Caco-2 (cell line): ENCODE results near the gene SPOUT1. TPM values are rescaled to one million over a fixed set of nuclear protein-coding genes. Genes with fewer than 3 reads are reported as not detected.
"Not testable (repeated sequence)": the region's sequence is repeated elsewhere in the genome, so short reads cannot be mapped to it uniquely, and the experiment has no call there.

ENCODE experiments used
- BruUV-seq: library from RNA; stranded (reverse); fragments of 400-500 nt; replicated peaks from 2 replicates; lab custom pipeline; 2021; lab: Mats Ljungman, UMichigan
- CTCF ChIA-PET: fragments of 300-600 bp; sonication (Branson Sonifier 250); formaldehyde crosslinking; loops from one replicate; lab custom pipeline; 2022; ENCODE audit warnings: antibody characterized with exemption; lab: Charles Lee
- POLR2A ChIA-PET: fragments of 300-600 bp; sonication (Branson Sonifier 250); formaldehyde crosslinking; loops from one replicate; lab custom pipeline; 2022; ENCODE audit warnings: antibody characterized with exemption; lab: Charles Lee
- DNase-seq, 2 experiments: peaks; one replicate each; pipeline versions ENCODE4 v3.0.0 to v3.0.0-alpha.2; 2020 to 2022
- H3K27me3 ChIP-seq: replicated peaks from 2 replicates; pipeline ENCODE4 v1.6.0; 2011; ENCODE audit warnings: low read length; ENCODE audit not compliant: control insufficient read depth, insufficient read depth
- H3K36me3 ChIP-seq: 2 replicates; pipeline ENCODE4 v1.5.1; 2011; ENCODE audit warnings: low read length; ENCODE audit not compliant: control insufficient read depth, insufficient read depth
- H3K4me1 ChIP-seq: fragments of 250-450 bp; sonication (Bioruptor Pico); 2 replicates; pipeline ENCODE4 v1.5.1; 2020; ENCODE audit warnings: mild to moderate bottlenecking
- H3K4me3 ChIP-seq: 2 replicates; pipeline ENCODE4 v1.5.1; 2011; ENCODE audit warnings: low read depth, mild to moderate bottlenecking, control low read depth, low read length
- H3K9me3 ChIP-seq: fragments of 250-450 bp; sonication (Bioruptor Pico); 2 replicates; pipeline ENCODE4 v1.5.1; 2020; ENCODE audit warnings: mild to moderate bottlenecking, moderate library complexity
- H3K27ac Mint-ChIP-seq: one replicate; pipeline ENCODE4 v1.8.0; 2022; ENCODE audit warnings: mixed read lengths; ENCODE audit not compliant: unreplicated experiment
- H3K27me3 Mint-ChIP-seq: one replicate; pipeline ENCODE4 v1.8.0; 2022; ENCODE audit warnings: mixed read lengths; ENCODE audit not compliant: insufficient read depth, unreplicated experiment
- H3K36me3 Mint-ChIP-seq: one replicate; pipeline ENCODE4 v1.8.0; 2022; ENCODE audit warnings: mild to moderate bottlenecking, mixed read lengths; ENCODE audit not compliant: insufficient read depth, unreplicated experiment
- H3K4me1 Mint-ChIP-seq: one replicate; pipeline ENCODE4 v1.8.0; 2022; ENCODE audit warnings: low read depth, mixed read lengths; ENCODE audit not compliant: unreplicated experiment
- H3K4me3 Mint-ChIP-seq: one replicate; pipeline ENCODE4 v1.8.0; 2022; ENCODE audit warnings: mild to moderate bottlenecking, moderate library complexity, mixed read lengths; ENCODE audit not compliant: unreplicated experiment
- H3K9me3 Mint-ChIP-seq: one replicate; pipeline ENCODE4 v1.8.0; 2022; ENCODE audit warnings: mixed read lengths; ENCODE audit not compliant: unreplicated experiment
- CTCF ChIP-seq, 2 experiments: fragments of 200-600 bp in 1 of 2; IDR thresholded peaks; 1 replicate in 1 of 2; 2 replicates in 1 of 2; pipeline versions ENCODE4 v1.5.1 to v1.8.0; 2011 to 2022; ENCODE audit warnings: antibody characterized with exemption in 1 of 2, control low read depth in 1 of 2, inconsistent platforms in 1 of 2, low read depth in 1 of 2, low read length in 1 of 2, mild to moderate bottlenecking in 1 of 2, moderate library complexity in 1 of 2; ENCODE audit not compliant: insufficient read depth in 1 of 2, severe bottlenecking in 1 of 2, unreplicated experiment in 1 of 2
- intact Hi-C: fragments of 100-400 bp; cut with micrococcal nuclease; formaldehyde crosslinking; loops from one replicate; pipeline ENCODE4 v1.10.0; 2022; ENCODE audit not compliant: unreplicated experiment
- total RNA-seq: library from RNA; stranded (reverse); gene quantifications from 2 replicates; pipeline ENCODE4 v1.2.3, GENCODE V29; 2022

Gene SPOUT1
- total RNA-seq, 1 experiment from 2014 or later = 88.0 TPM

- not testable (repeated sequence) for H3K36me3 Mint-ChIP-seq
- CTCF ChIA-PET = interaction anchor here (0.6 to 1.2 kb wide), 10 partner anchors 10 to 280 kb away, joined by 3 to 6 read pairs (median 3); partner anchors contain the start of gene ENDOG
- DNase-seq = peak in 1 of 2 experiments; percentile 61
These were observed 22.4 kb upstream of the SPOUT1 start for GRCh38 chr9:128851779-128852600.

GRCh38 chr9:128851024-128851423, 21.4 kb upstream of the SPOUT1 start:
- H3K4me3 Mint-ChIP-seq, H3K27me3 Mint-ChIP-seq, H3K27me3 ChIP-seq, H3K4me1 ChIP-seq, BruUV-seq, H3K36me3 Mint-ChIP-seq, H3K36me3 ChIP-seq, DNase-seq, H3K27ac Mint-ChIP-seq, H3K9me3 ChIP-seq, POLR2A ChIA-PET, CTCF ChIA-PET, H3K4me1 Mint-ChIP-seq, H3K4me3 ChIP-seq, intact Hi-C loops: not testable (repeated sequence)
- H3K9me3 Mint-ChIP-seq = peaks cover 24% of the 10 kb centered on the region

More at GRCh38 chr9:128851779-128852600, 22.4 kb upstream of the SPOUT1 start:
- intact Hi-C loops = loop anchor here (1.0 kb wide), 1 partner anchor 76 kb away; no protein-coding TSS in a partner anchor
- H3K27ac Mint-ChIP-seq, H3K27me3 ChIP-seq, H3K4me1 ChIP-seq, H3K9me3 ChIP-seq, H3K4me3 Mint-ChIP-seq, BruUV-seq, H3K4me1 Mint-ChIP-seq, H3K27me3 Mint-ChIP-seq, H3K36me3 ChIP-seq, H3K4me3 ChIP-seq: not testable (repeated sequence)
- POLR2A ChIA-PET = interaction anchor here (0.5 kb wide), 1 partner anchor 90 kb away, joined by 7 read pairs; no protein-coding TSS in a partner anchor
- TF ChIP-seq CTCF (IDR thresholded peaks at IDR 0.05; ENCODE audit: insufficient read depth in 1 of 2, low read depth in 1 of 2, low read length in 1 of 2, severe bottlenecking in 1 of 2, unreplicated experiment in 1 of 2) = peak; percentile 43 to 70
- peaks cover 24% of the 10 kb centered on the region for H3K9me3 Mint-ChIP-seq

GRCh38 chr9:128847803-128848202, 18.2 kb upstream of the SPOUT1 start:
- intact Hi-C loops = no loop called here
- CTCF ChIA-PET = no interaction called here
- no peak for DNase-seq
- H3K4me1 Mint-ChIP-seq = peaks cover 4% of the 10 kb centered on the region
- Histone ChIP-seq H3K27me3 (no peaks in the 10 kb centered on the region), H3K9me3 (no peaks in the 10 kb centered on the region), H3K36me3 (no peaks in the 10 kb centered on the region), H3K4me3 (no peak overlapping the region), H3K4me1 (peaks cover 17% of the 10 kb centered on the region)
- no peak overlapping the region for H3K4me3 Mint-ChIP-seq
- POLR2A ChIA-PET = no interaction called here
- no peak for TF ChIP-seq CTCF (IDR thresholded peaks at IDR 0.05; ENCODE audit: insufficient read depth in 1 of 2, low read depth in 1 of 2, low read length in 1 of 2, severe bottlenecking in 1 of 2, unreplicated experiment in 1 of 2)
- H3K27ac Mint-ChIP-seq = peak overlapping the region; percentile 28
- no peaks in the 10 kb centered on the region for H3K27me3 Mint-ChIP-seq
- BruUV-seq = no TSS peak
- peaks cover 24% of the 10 kb centered on the region for H3K9me3 Mint-ChIP-seq
- H3K36me3 Mint-ChIP-seq = peaks cover 14% of the 10 kb centered on the region
